LHCN-M2 (cell line): ENCODE results near the gene WDR89. TPM values are rescaled to one million over a fixed set of nuclear protein-coding genes. Genes with fewer than 3 reads are reported as not detected.
"Not testable (repeated sequence)": the region's sequence is repeated elsewhere in the genome, so short reads cannot be mapped to it uniquely, and the experiment has no call there.

ENCODE experiments used
- DNase-seq: peaks from one replicate; pipeline ENCODE4 v3.0.0-alpha.2; 2012; ENCODE audit warnings: low read depth
- total RNA-seq: library from RNA; depleted of rRNA; stranded (reverse); fragments of >200 nt; gene quantifications from 2 replicates; pipeline ENCODE4 v1.2.3, GENCODE V29; 2014

WDR89 gene
- total RNA-seq, 1 experiment from 2014 or later = 10.9 TPM

- DNase-seq = no peak
These were observed 12.7 kb upstream of the WDR89 start for GRCh38 chr14:63654346-63654745.

- DNase-seq = no peak
These were observed 10.7 kb upstream of the WDR89 start for GRCh38 chr14:63652406-63652805.

GRCh38 chr14:63650256-63650952, 8.7 kb upstream of the WDR89 start:
- DNase-seq = no peak

GRCh38 chr14:63647696-63648410, 6.2 kb upstream of the WDR89 start:
- no peak for DNase-seq

- no peak for DNase-seq
These were observed 3.1 kb upstream of the WDR89 start for GRCh38 chr14:63644741-63645140.

- peak; percentile 39 for DNase-seq
These were observed 1.1 kb upstream of the WDR89 start for GRCh38 chr14:63642656-63643382.

GRCh38 chr14:63642229-63642611, 549 bp upstream of the WDR89 start:
- DNase-seq = peak; percentile 93

- DNase-seq = no peak
These were observed 3.2 kb downstream of the WDR89 start for GRCh38 chr14:63638493-63638892.

GRCh38 chr14:63636094-63636635, 5.5 kb downstream of the WDR89 start:
- DNase-seq = not testable (repeated sequence)

GRCh38 chr14:63633801-63634200, 7.9 kb downstream of the WDR89 start:
- DNase-seq = no peak

GRCh38 chr14:63632932-63633514, 8.6 kb downstream of the WDR89 start:
- DNase-seq = peak; percentile 32

GRCh38 chr14:63624701-63625100, 17.0 kb downstream of the WDR89 start:
- no peak for DNase-seq

- DNase-seq = no peak
These were observed 17.5 kb downstream of the WDR89 start for GRCh38 chr14:63624203-63624602.

GRCh38 chr14:63621975-63622374, 19.7 kb downstream of the WDR89 start:
- DNase-seq = not testable (repeated sequence)

- DNase-seq = no peak
These were observed 25.7 kb downstream of the WDR89 start for GRCh38 chr14:63616015-63616414.

- DNase-seq = peak; percentile 32
These were observed 26.9 kb downstream of the WDR89 start for GRCh38 chr14:63614679-63615363.

- no peak for DNase-seq
These were observed 30.6 kb downstream of the WDR89 start for GRCh38 chr14:63611078-63611477.

- DNase-seq = no peak
These were observed 36.6 kb downstream of the WDR89 start for GRCh38 chr14:63605041-63605532.

GRCh38 chr14:63604626-63605025, 37.0 kb downstream of the WDR89 start:
- DNase-seq = no peak

GRCh38 chr14:63603749-63604277, 37.9 kb downstream of the WDR89 start:
- DNase-seq = no peak

GRCh38 chr14:63598807-63599206, 42.9 kb downstream of the WDR89 start:
- DNase-seq = no peak
